Activated CD4-positive, alpha-beta T cell treated with anti-CD3 and anti-CD28 coated beads for 4 hours (primary cell): ENCODE results near the gene NEUROD1.
"Not testable (repeated sequence)": the region's sequence is repeated elsewhere in the genome, so short reads cannot be mapped to it uniquely, and the experiment has no call there.

Experiments
- DNase-seq, 2 donors: peaks; one replicate each; pipeline ENCODE4 v3.0.0-alpha.2; 2020

NEUROD1 gene

GRCh38 chr2:181680055-181680936 is at the start of gene NEUROD1:
Gene NEUROD1, minus strand, starts transcription at chr2:181680517. Its CDS starts 1,657 bp downstream, at chr2:181678860.
- no peak for DNase-seq

- no peak for DNase-seq
These were observed 45.2 kb upstream of the NEUROD1 start for GRCh38 chr2:181725476-181725875.

- no peak for DNase-seq
These were observed 44.3 kb upstream of the NEUROD1 start for GRCh38 chr2:181724662-181725061.

GRCh38 chr2:181723731-181724130 is 43.4 kb upstream of the NEUROD1 start:
- DNase-seq = no peak

GRCh38 chr2:181715033-181715630 is 34.8 kb upstream of the NEUROD1 start:
- DNase-seq = peak; percentile 57 to 76

GRCh38 chr2:181711051-181711450 is 30.7 kb upstream of the NEUROD1 start:
- not testable (repeated sequence) for DNase-seq

- not testable (repeated sequence) for DNase-seq
These were observed 22.2 kb upstream of the NEUROD1 start for GRCh38 chr2:181702519-181702918.

GRCh38 chr2:181698223-181698622 is 17.9 kb upstream of the NEUROD1 start:
- DNase-seq = no peak

- no peak for DNase-seq
These were observed 17.3 kb upstream of the NEUROD1 start for GRCh38 chr2:181697571-181697970.

- no peak for DNase-seq
These were observed 16.8 kb upstream of the NEUROD1 start for GRCh38 chr2:181697126-181697525.

GRCh38 chr2:181694271-181694670 is 14.0 kb upstream of the NEUROD1 start:
- DNase-seq = no peak

GRCh38 chr2:181690860-181691259 is 10.5 kb upstream of the NEUROD1 start:
- DNase-seq = no peak

- DNase-seq = no peak
These were observed 6.4 kb upstream of the NEUROD1 start for GRCh38 chr2:181686576-181687185.

GRCh38 chr2:181685150-181685688 is 4.9 kb upstream of the NEUROD1 start:
- no peak for DNase-seq

- DNase-seq = no peak
These were observed 4.3 kb upstream of the NEUROD1 start for GRCh38 chr2:181684454-181685149.

GRCh38 chr2:181683518-181684453 is 3.5 kb upstream of the NEUROD1 start:
- DNase-seq = no peak

GRCh38 chr2:181682795-181683517 is 2.6 kb upstream of the NEUROD1 start:
- no peak for DNase-seq

- DNase-seq = no peak
These were observed 1.9 kb upstream of the NEUROD1 start for GRCh38 chr2:181682026-181682789.

GRCh38 chr2:181680937-181681811 is 857 bp upstream of the NEUROD1 start:
- no peak for DNase-seq
